Measurements from ENCODE around the gene CCNY.
"Not testable (repeated sequence)": the region's sequence is repeated elsewhere in the genome, so short reads cannot be mapped to it uniquely, and the experiment has no call there.

CCNY gene

DNA sequence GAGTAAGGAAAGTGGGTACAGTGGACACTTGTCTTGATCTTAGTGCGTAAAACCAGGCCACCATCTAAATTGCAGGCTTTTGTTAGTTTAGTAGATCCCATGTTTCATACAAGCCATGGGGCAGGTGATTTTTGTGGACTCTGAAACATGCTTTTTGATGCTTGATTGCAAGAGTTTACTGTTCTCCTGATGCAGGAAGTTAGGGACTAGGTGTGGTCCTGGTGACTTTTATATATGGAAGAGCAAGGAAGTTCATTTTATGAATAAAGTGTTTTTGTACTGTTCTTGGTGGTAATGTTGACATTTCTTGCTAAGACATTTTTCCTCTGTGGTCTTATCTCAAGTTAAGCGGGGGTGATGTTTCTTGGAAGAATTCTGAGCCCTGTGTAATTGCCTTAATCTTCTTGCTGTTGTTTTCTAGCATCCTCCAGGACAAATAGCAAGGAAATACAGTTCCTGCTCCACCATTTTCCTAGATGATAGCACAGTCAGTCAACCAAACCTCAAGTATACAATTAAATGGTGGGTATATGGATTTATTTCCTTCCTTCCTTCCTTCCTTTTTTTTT, 179.9 kb downstream of the CCNY start:
- Histone ChIP-seq H3K79me2 (ENCODE audit: insufficient read depth, low read length) (peaks cover 50% of the 10 kb centered on the region; the same call in 1 of the 2 replicates), H3K4me3 (ENCODE audit: low read length, poor library complexity, severe bottlenecking) (no peak overlapping the region)

DNA sequence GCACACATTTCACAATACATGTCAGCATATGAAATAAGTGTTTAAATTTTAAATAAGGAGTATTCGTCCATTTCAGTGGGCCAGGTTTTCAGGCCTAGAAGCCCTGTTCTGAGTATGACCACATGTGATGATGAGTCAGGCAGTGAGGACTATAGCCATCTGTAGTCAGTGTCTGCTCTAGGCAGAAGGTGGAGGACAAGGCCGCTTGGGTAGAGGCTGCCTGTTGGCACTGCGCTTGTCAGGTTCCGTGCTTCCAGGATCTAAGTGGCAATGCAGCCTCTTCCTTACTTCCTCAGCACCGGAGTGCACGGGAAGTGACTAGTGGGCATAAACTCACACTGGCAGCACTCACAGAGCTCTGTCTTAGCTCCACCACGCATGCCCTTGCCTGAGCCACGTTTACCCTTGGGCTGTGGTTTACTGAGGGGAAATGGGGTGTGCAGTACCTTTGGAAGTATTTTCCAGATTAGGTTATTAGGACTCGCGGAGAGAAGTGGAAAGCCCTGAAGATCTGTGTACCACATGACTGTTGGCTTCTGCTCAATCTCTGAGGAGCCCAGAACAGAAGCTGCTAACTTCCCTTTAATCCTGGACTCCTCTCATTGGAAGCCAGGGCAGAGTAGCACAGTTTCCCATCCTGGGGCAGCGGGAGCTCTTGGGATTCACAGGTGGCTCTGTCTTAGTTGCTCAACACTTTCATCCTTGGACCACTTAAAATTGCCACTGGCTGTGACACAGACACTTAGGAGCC, 181.3 kb downstream of the CCNY start:
- H3K4me3 ChIP-seq (ENCODE audit: low read length, poor library complexity, severe bottlenecking) = no peak overlapping the region
- no peak overlapping the region for H2AFZ ChIP-seq (ENCODE audit: low read length)
- H3K9me2 ChIP-seq (replicated peaks; ENCODE audit: low read depth, low read length) = no peaks in the 10 kb centered on the region
- no peak overlapping the region for H3K9ac ChIP-seq (ENCODE audit: low read depth, low read length, poor library complexity, severe bottlenecking)
- H3K36me3 ChIP-seq (ENCODE audit: insufficient read depth, low read length) = peaks cover 11% of the 10 kb centered on the region; the same call in 1 of the 2 replicates
- no peak overlapping the region for H3K4me2 ChIP-seq (ENCODE audit: low read depth, low read length, poor library complexity, severe bottlenecking)
- peaks cover 1% of the 10 kb centered on the region for H4K20me1 ChIP-seq (ENCODE audit: insufficient read depth, low read length, poor library complexity, severe bottlenecking)
- TF ChIP-seq, protein P1, sequence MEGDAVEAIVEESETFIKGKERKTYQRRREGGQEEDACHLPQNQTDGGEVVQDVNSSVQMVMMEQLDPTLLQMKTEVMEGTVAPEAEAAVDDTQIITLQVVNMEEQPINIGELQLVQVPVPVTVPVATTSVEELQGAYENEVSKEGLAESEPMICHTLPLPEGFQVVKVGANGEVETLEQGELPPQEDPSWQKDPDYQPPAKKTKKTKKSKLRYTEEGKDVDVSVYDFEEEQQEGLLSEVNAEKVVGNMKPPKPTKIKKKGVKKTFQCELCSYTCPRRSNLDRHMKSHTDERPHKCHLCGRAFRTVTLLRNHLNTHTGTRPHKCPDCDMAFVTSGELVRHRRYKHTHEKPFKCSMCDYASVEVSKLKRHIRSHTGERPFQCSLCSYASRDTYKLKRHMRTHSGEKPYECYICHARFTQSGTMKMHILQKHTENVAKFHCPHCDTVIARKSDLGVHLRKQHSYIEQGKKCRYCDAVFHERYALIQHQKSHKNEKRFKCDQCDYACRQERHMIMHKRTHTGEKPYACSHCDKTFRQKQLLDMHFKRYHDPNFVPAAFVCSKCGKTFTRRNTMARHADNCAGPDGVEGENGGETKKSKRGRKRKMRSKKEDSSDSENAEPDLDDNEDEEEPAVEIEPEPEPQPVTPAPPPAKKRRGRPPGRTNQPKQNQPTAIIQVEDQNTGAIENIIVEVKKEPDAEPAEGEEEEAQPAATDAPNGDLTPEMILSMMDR (conservative IDR thresholded peaks at IDR 0.05; ENCODE audit: low read length) = no peak
- no peak for TF ChIP-seq EZH2phosphoT487 (IDR thresholded peaks at IDR 0.05; ENCODE audit: borderline replicate concordance)
- H3K9me3 ChIP-seq (ENCODE audit: insufficient read depth, low read depth, low read length) = no peaks in the 10 kb centered on the region
- H3K79me2 ChIP-seq (ENCODE audit: insufficient read depth, low read length) = peaks cover 47% of the 10 kb centered on the region; the same call in 1 of the 2 replicates
- no peaks in the 10 kb centered on the region for H3K27me3 ChIP-seq (ENCODE audit: insufficient read depth, low read length, poor library complexity, severe bottlenecking)
- H3F3A ChIP-seq (ENCODE audit: low read depth) = no peaks in the 10 kb centered on the region
- H3K4me1 ChIP-seq (ENCODE audit: insufficient read depth, low read length, poor library complexity, severe bottlenecking) = peaks cover 10% of the 10 kb centered on the region

More for the DNA sequence above, 179.9 kb downstream of the CCNY start:
- no peaks in the 10 kb centered on the region for H3F3A ChIP-seq (ENCODE audit: low read depth)
- H2AFZ ChIP-seq (ENCODE audit: low read length) = no peak overlapping the region
- H3K4me1 ChIP-seq (ENCODE audit: insufficient read depth, low read length, poor library complexity, severe bottlenecking) = peaks cover 14% of the 10 kb centered on the region
- no peak overlapping the region for H3K4me2 ChIP-seq (ENCODE audit: low read depth, low read length, poor library complexity, severe bottlenecking)
- no peaks in the 10 kb centered on the region for H3K9me2 ChIP-seq (replicated peaks; ENCODE audit: low read depth, low read length)
- no peaks in the 10 kb centered on the region for H3K9me3 ChIP-seq (ENCODE audit: insufficient read depth, low read depth, low read length)
- no peak overlapping the region for H3K9ac ChIP-seq (ENCODE audit: low read depth, low read length, poor library complexity, severe bottlenecking)
- no peaks in the 10 kb centered on the region for H3K27me3 ChIP-seq (ENCODE audit: insufficient read depth, low read length, poor library complexity, severe bottlenecking)
- TF ChIP-seq EZH2phosphoT487 (IDR thresholded peaks at IDR 0.05; ENCODE audit: borderline replicate concordance) = no peak
- TF ChIP-seq, protein P1 (conservative IDR thresholded peaks at IDR 0.05; ENCODE audit: low read length) = no peak
- peaks cover 9% of the 10 kb centered on the region for H4K20me1 ChIP-seq (ENCODE audit: insufficient read depth, low read length, poor library complexity, severe bottlenecking)
- H3K36me3 ChIP-seq (ENCODE audit: insufficient read depth, low read length) = peaks cover 9% of the 10 kb centered on the region; the same call in 1 of the 2 replicates

DNA sequence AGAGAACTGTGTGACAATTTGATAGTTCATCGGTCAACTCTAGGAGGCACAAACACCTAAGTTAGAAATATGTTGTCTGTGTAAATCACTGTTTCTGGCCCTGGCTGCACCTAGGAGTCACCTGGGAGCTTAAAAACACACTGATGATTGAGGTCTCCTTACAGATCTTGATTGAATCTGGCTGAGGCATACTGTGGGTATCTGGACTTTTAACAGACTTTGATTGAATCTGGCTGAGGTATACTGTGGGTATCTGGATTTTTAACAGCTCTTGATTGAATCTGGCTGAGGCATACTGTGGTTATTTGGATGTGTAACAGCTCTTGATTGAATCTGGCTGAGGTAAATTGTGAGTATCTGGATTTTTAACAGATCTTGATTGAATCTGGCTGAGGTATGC, 181.9 kb downstream of the CCNY start:
- H3K4me2 ChIP-seq (ENCODE audit: low read depth, low read length, poor library complexity, severe bottlenecking); H3K27me3 ChIP-seq (ENCODE audit: insufficient read depth, low read length, poor library complexity, severe bottlenecking); H3K4me3 ChIP-seq (ENCODE audit: low read length, poor library complexity, severe bottlenecking); H3F3A ChIP-seq (ENCODE audit: low read depth); H4K20me1 ChIP-seq (ENCODE audit: insufficient read depth, low read length, poor library complexity, severe bottlenecking); H3K9me3 ChIP-seq (ENCODE audit: insufficient read depth, low read depth, low read length); H3K9me2 ChIP-seq (replicated peaks; ENCODE audit: low read depth, low read length); H2AFZ ChIP-seq (ENCODE audit: low read length); H3K9ac ChIP-seq (ENCODE audit: low read depth, low read length, poor library complexity, severe bottlenecking): not testable (repeated sequence)
- H3K36me3 ChIP-seq (ENCODE audit: insufficient read depth, low read length) = peaks cover 13% of the 10 kb centered on the region; the same call in 1 of the 2 replicates
- H3K4me1 ChIP-seq (ENCODE audit: insufficient read depth, low read length, poor library complexity, severe bottlenecking) = peaks cover 10% of the 10 kb centered on the region
- H3K79me2 ChIP-seq (ENCODE audit: insufficient read depth, low read length) = peaks cover 47% of the 10 kb centered on the region; the same call in 1 of the 2 replicates

Measured in Loucy (cell line).